Activated CD4-positive, alpha-beta T cell treated with anti-CD3 and anti-CD28 coated beads, Interleukin-2, amount 10 ng/mL, durations not matched to agents 7 days and 5 days (primary cell): ENCODE results near the gene EPM2A. TPM values are rescaled to one million over a fixed set of nuclear protein-coding genes. Genes with fewer than 3 reads are reported as not detected.

ENCODE experiments used
- CTCF ChIA-PET: fragments of 350-600 bp; sonication (Branson Sonifier 250); formaldehyde crosslinking; loops from one replicate; lab custom pipeline; 2021; ENCODE audit warnings: antibody characterized with exemption; lab: Charles Lee
- POLR2A ChIA-PET: fragments of 350-600 bp; sonication (Branson Sonifier 250); formaldehyde crosslinking; loops from one replicate; lab custom pipeline; 2021; ENCODE audit warnings: antibody characterized with exemption; lab: Charles Lee
- DNase-seq: peaks from one replicate; pipeline ENCODE4 v3.0.0-alpha.2; 2020
- H3K27ac Mint-ChIP-seq: one replicate; pipeline ENCODE4 v1.8.0; 2021; ENCODE audit warnings: mild to moderate bottlenecking, moderate library complexity, mixed read lengths
- H3K27me3 Mint-ChIP-seq: one replicate; pipeline ENCODE4 v1.8.0; 2021; ENCODE audit warnings: mixed read lengths
- H3K36me3 Mint-ChIP-seq: one replicate; pipeline ENCODE4 v1.8.0; 2021; ENCODE audit warnings: low read depth, mixed read lengths
- H3K4me1 Mint-ChIP-seq: one replicate; pipeline ENCODE4 v1.8.0; 2021; ENCODE audit warnings: mixed read lengths
- H3K4me3 Mint-ChIP-seq: one replicate; pipeline ENCODE4 v1.8.0; 2021; ENCODE audit warnings: mild to moderate bottlenecking, moderate library complexity, mixed read lengths
- H3K9me3 Mint-ChIP-seq: one replicate; pipeline ENCODE4 v1.8.0; 2021; ENCODE audit warnings: mixed read lengths
- total RNA-seq, 2 experiments: library from RNA; stranded (reverse); gene quantifications; one replicate each; pipeline ENCODE4 v1.2.3, GENCODE V29; 2021

EPM2A gene
- total RNA-seq, 2 experiments from 2014 or later, result 4.5 to 5.7 TPM

GRCh38 chr6:145694083-145694737, 41.1 kb downstream of the EPM2A start:
- Mint-ChIP-seq H3K4me1 (no peaks in the 10 kb centered on the region), H3K27me3 (no peaks in the 10 kb centered on the region), H3K9me3 (peaks cover 8% of the 10 kb centered on the region), H3K4me3 (no peak overlapping the region), H3K36me3 (no peaks in the 10 kb centered on the region), H3K27ac (no peak overlapping the region)
- POLR2A ChIA-PET, result no interaction called here
- DNase-seq, result no peak
- CTCF ChIA-PET, result interaction anchor here (1.4 kb wide), 1 partner anchor 22 kb away, joined by 3 read pairs; no protein-coding TSS in a partner anchor

- H3K9me3 Mint-ChIP-seq, result no peaks in the 10 kb centered on the region
- ChIA-PET POLR2A (no interaction called here), CTCF (no interaction called here)
- H3K27ac Mint-ChIP-seq, result no peak overlapping the region
- H3K4me1 Mint-ChIP-seq, result no peaks in the 10 kb centered on the region
- H3K36me3 Mint-ChIP-seq, result no peaks in the 10 kb centered on the region
- DNase-seq, result no peak
- no peaks in the 10 kb centered on the region for H3K27me3 Mint-ChIP-seq
- H3K4me3 Mint-ChIP-seq, result no peak overlapping the region
These were observed 44.4 kb downstream of the EPM2A start for GRCh38 chr6:145690969-145691368.

GRCh38 chr6:145689529-145689928, 45.8 kb downstream of the EPM2A start:
- Mint-ChIP-seq H3K9me3 (no peaks in the 10 kb centered on the region), H3K27me3 (no peaks in the 10 kb centered on the region), H3K4me1 (no peaks in the 10 kb centered on the region), H3K4me3 (no peak overlapping the region), H3K36me3 (no peaks in the 10 kb centered on the region), H3K27ac (no peak overlapping the region)
- CTCF ChIA-PET, result no interaction called here
- POLR2A ChIA-PET, result no interaction called here
- DNase-seq, result no peak

GRCh38 chr6:145688493-145688905, 46.8 kb downstream of the EPM2A start:
- Mint-ChIP-seq H3K4me1 (no peaks in the 10 kb centered on the region), H3K27me3 (no peaks in the 10 kb centered on the region), H3K27ac (no peak overlapping the region), H3K4me3 (no peak overlapping the region), H3K36me3 (no peaks in the 10 kb centered on the region), H3K9me3 (no peaks in the 10 kb centered on the region)
- DNase-seq, result no peak
- ChIA-PET CTCF (no interaction called here), POLR2A (no interaction called here)

GRCh38 chr6:145685932-145686331, 49.4 kb downstream of the EPM2A start:
- POLR2A ChIA-PET, result no interaction called here
- H3K27ac Mint-ChIP-seq, result no peak overlapping the region
- no peak overlapping the region for H3K4me3 Mint-ChIP-seq
- peaks cover 4% of the 10 kb centered on the region for H3K36me3 Mint-ChIP-seq
- CTCF ChIA-PET, result no interaction called here
- no peak for DNase-seq
- H3K9me3 Mint-ChIP-seq, result peaks cover 4% of the 10 kb centered on the region
- H3K27me3 Mint-ChIP-seq, result no peaks in the 10 kb centered on the region
- H3K4me1 Mint-ChIP-seq, result no peaks in the 10 kb centered on the region

- no peak for DNase-seq
- CTCF ChIA-PET, result no interaction called here
- Mint-ChIP-seq H3K27ac (no peak overlapping the region), H3K9me3 (peaks cover 4% of the 10 kb centered on the region), H3K4me3 (no peak overlapping the region), H3K4me1 (no peaks in the 10 kb centered on the region), H3K36me3 (peaks cover 5% of the 10 kb centered on the region), H3K27me3 (no peaks in the 10 kb centered on the region)
- POLR2A ChIA-PET, result no interaction called here
These were observed 53.4 kb downstream of the EPM2A start for GRCh38 chr6:145681965-145682364.

GRCh38 chr6:145673504-145673903, 61.8 kb downstream of the EPM2A start:
- H3K36me3 Mint-ChIP-seq, result peaks cover 6% of the 10 kb centered on the region
- POLR2A ChIA-PET, result no interaction called here
- H3K4me3 Mint-ChIP-seq, result no peak overlapping the region
- no peaks in the 10 kb centered on the region for H3K9me3 Mint-ChIP-seq
- CTCF ChIA-PET, result no interaction called here
- H3K27me3 Mint-ChIP-seq, result no peaks in the 10 kb centered on the region
- no peaks in the 10 kb centered on the region for H3K4me1 Mint-ChIP-seq
- no peak overlapping the region for H3K27ac Mint-ChIP-seq
- no peak for DNase-seq

GRCh38 chr6:145670311-145670710, 65.0 kb downstream of the EPM2A start:
- DNase-seq, result no peak
- ChIA-PET POLR2A (no interaction called here), CTCF (no interaction called here)
- Mint-ChIP-seq H3K4me3 (no peak overlapping the region), H3K9me3 (no peaks in the 10 kb centered on the region), H3K36me3 (peaks cover 2% of the 10 kb centered on the region), H3K27me3 (no peaks in the 10 kb centered on the region), H3K4me1 (no peaks in the 10 kb centered on the region), H3K27ac (no peak overlapping the region)

GRCh38 chr6:145669627-145670034, 65.7 kb downstream of the EPM2A start:
- POLR2A ChIA-PET, result no interaction called here
- CTCF ChIA-PET, result no interaction called here
- no peaks in the 10 kb centered on the region for H3K4me1 Mint-ChIP-seq

GRCh38 chr6:145668844-145669243, 66.5 kb downstream of the EPM2A start:
- H3K9me3 Mint-ChIP-seq, result no peaks in the 10 kb centered on the region
- H3K27ac Mint-ChIP-seq, result no peak overlapping the region
- DNase-seq, result no peak
- POLR2A ChIA-PET, result no interaction called here
- no peaks in the 10 kb centered on the region for H3K4me1 Mint-ChIP-seq
- peaks cover 2% of the 10 kb centered on the region for H3K36me3 Mint-ChIP-seq
- no peak overlapping the region for H3K4me3 Mint-ChIP-seq
- no peaks in the 10 kb centered on the region for H3K27me3 Mint-ChIP-seq
- CTCF ChIA-PET, result no interaction called here

More at GRCh38 chr6:145669627-145670034, 65.7 kb downstream of the EPM2A start:
- Mint-ChIP-seq H3K4me3 (no peak overlapping the region), H3K27me3 (no peaks in the 10 kb centered on the region), H3K27ac (no peak overlapping the region), H3K36me3 (peaks cover 2% of the 10 kb centered on the region), H3K9me3 (no peaks in the 10 kb centered on the region)
- DNase-seq, result no peak

GRCh38 chr6:145660676-145661075, 74.6 kb downstream of the EPM2A start:
- Mint-ChIP-seq H3K27ac (no peak overlapping the region), H3K9me3 (peaks cover 3% of the 10 kb centered on the region), H3K36me3 (no peaks in the 10 kb centered on the region), H3K4me3 (no peak overlapping the region), H3K27me3 (no peaks in the 10 kb centered on the region), H3K4me1 (peaks cover 5% of the 10 kb centered on the region)
- DNase-seq, result no peak
- POLR2A ChIA-PET, result no interaction called here
- CTCF ChIA-PET, result no interaction called here

- no peak overlapping the region for H3K4me3 Mint-ChIP-seq
- no peaks in the 10 kb centered on the region for H3K36me3 Mint-ChIP-seq
- CTCF ChIA-PET, result no interaction called here
- H3K4me1 Mint-ChIP-seq, result peaks cover 2% of the 10 kb centered on the region
- no peak overlapping the region for H3K27ac Mint-ChIP-seq
- POLR2A ChIA-PET, result interaction anchor here (0.6 kb wide), 1 partner anchor 77 kb away, joined by 3 read pairs; no protein-coding TSS in a partner anchor
- no peaks in the 10 kb centered on the region for H3K9me3 Mint-ChIP-seq
- no peak for DNase-seq
- H3K27me3 Mint-ChIP-seq, result no peaks in the 10 kb centered on the region
These were observed 79.2 kb downstream of the EPM2A start for GRCh38 chr6:145656128-145656527.

GRCh38 chr6:145652572-145652971, 82.7 kb downstream of the EPM2A start:
- no peak for DNase-seq
- ChIA-PET CTCF (no interaction called here), POLR2A (no interaction called here)
- no peaks in the 10 kb centered on the region for H3K27me3 Mint-ChIP-seq
- no peaks in the 10 kb centered on the region for H3K4me1 Mint-ChIP-seq
- H3K9me3 Mint-ChIP-seq, result no peaks in the 10 kb centered on the region
- H3K27ac Mint-ChIP-seq, result no peak overlapping the region
- no peaks in the 10 kb centered on the region for H3K36me3 Mint-ChIP-seq
- H3K4me3 Mint-ChIP-seq, result no peak overlapping the region

GRCh38 chr6:145651988-145652387, 83.3 kb downstream of the EPM2A start:
- H3K4me3 Mint-ChIP-seq, result no peak overlapping the region
- no peaks in the 10 kb centered on the region for H3K36me3 Mint-ChIP-seq
- POLR2A ChIA-PET, result no interaction called here
- CTCF ChIA-PET, result no interaction called here
- no peaks in the 10 kb centered on the region for H3K4me1 Mint-ChIP-seq
- no peak for DNase-seq
- no peak overlapping the region for H3K27ac Mint-ChIP-seq
- H3K27me3 Mint-ChIP-seq, result no peaks in the 10 kb centered on the region
- no peaks in the 10 kb centered on the region for H3K9me3 Mint-ChIP-seq
